HFFc6 (cell line): ENCODE measurements around the gene SNX14. TPM values are rescaled to one million over a fixed set of nuclear protein-coding genes. Genes with fewer than 3 reads are reported as not detected.

Experiments
- DNase-seq: peaks from one replicate; pipeline ENCODE4 v3.0.0-alpha.2; 2018
- H3K27ac Mint-ChIP-seq: 2 replicates; pipeline ENCODE4 v1.8.0; 2020; ENCODE audit warnings: mild to moderate bottlenecking, mixed read lengths
- H3K27me3 Mint-ChIP-seq: 2 replicates; pipeline ENCODE4 v1.8.0; 2021; ENCODE audit warnings: mild to moderate bottlenecking, moderate library complexity, mixed read lengths; ENCODE audit not compliant: insufficient read depth
- H3K36me3 Mint-ChIP-seq: 2 replicates; pipeline ENCODE4 v1.8.0; 2021; ENCODE audit warnings: low read depth, mixed read lengths
- H3K4me1 Mint-ChIP-seq: 2 replicates; pipeline ENCODE4 v1.8.0; 2020; ENCODE audit warnings: low read depth, mixed read lengths
- H3K4me3 Mint-ChIP-seq: 2 replicates; pipeline ENCODE4 v1.8.0; 2020; ENCODE audit warnings: mild to moderate bottlenecking, moderate library complexity, mixed read lengths
- H3K9me3 Mint-ChIP-seq: 2 replicates; pipeline ENCODE4 v1.8.0; 2020; ENCODE audit warnings: mild to moderate bottlenecking, mixed read lengths
- total RNA-seq, 6 experiments: library from RNA; stranded (reverse); fragmentation: NEBNext Ultra II Directional; extraction: Animal tissue kit (Norgen Biotek cat#: 25700); gene quantifications; 2 replicates in 1 of 6; 3 replicates in 5 of 6; pipeline ENCODE4 v1.2.3, GENCODE V29; 2021
- TF ChIP-seq, protein P1 (sequence below): fragments of 200-600 bp; sonication (generic); IDR thresholded peaks from 2 replicates; pipeline ENCODE4 v1.5.0; 2021; ENCODE audit warnings: antibody characterized with exemption, mild to moderate bottlenecking

SNX14 gene
- total RNA-seq, 6 experiments from 2014 or later, result 60.9 to 69.3 (median 65.3) TPM

- Mint-ChIP-seq H3K27me3 (peaks cover 5% of the 10 kb centered on the region), H3K4me3 (no peak overlapping the region), H3K27ac (peak overlapping the region; percentile 53), H3K36me3 (peaks cover 83% of the 10 kb centered on the region), H3K9me3 (peaks cover 19% of the 10 kb centered on the region), H3K4me1 (peaks cover 58% of the 10 kb centered on the region)
- TF ChIP-seq, protein P1, sequence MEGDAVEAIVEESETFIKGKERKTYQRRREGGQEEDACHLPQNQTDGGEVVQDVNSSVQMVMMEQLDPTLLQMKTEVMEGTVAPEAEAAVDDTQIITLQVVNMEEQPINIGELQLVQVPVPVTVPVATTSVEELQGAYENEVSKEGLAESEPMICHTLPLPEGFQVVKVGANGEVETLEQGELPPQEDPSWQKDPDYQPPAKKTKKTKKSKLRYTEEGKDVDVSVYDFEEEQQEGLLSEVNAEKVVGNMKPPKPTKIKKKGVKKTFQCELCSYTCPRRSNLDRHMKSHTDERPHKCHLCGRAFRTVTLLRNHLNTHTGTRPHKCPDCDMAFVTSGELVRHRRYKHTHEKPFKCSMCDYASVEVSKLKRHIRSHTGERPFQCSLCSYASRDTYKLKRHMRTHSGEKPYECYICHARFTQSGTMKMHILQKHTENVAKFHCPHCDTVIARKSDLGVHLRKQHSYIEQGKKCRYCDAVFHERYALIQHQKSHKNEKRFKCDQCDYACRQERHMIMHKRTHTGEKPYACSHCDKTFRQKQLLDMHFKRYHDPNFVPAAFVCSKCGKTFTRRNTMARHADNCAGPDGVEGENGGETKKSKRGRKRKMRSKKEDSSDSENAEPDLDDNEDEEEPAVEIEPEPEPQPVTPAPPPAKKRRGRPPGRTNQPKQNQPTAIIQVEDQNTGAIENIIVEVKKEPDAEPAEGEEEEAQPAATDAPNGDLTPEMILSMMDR, result no peak
- DNase-seq, result peak; percentile 55
These were observed 98.8 kb downstream of the SNX14 start for GRCh38 chr6:85494547-85495536.

DNA sequence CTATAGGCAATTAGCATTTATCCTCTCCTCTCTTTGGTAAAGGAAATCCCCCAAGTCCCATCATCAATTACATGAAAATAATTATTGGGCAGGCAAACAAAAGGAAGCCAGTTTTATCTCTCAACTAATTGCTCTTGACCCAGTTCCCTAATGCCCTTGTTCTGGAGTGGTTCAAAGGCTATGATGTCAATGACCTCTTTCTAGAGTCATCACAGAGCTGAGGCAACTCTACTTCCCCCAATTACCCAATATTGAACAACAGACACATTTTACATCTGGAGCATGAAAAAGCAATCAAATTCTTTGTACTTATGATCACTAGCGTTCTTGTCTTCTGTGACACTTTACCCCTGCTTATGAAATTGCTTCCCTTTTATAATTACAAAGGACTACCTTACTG is 100.3 kb downstream of the SNX14 start:
- peaks cover 5% of the 10 kb centered on the region for H3K27me3 Mint-ChIP-seq
- H3K9me3 Mint-ChIP-seq, result peaks cover 19% of the 10 kb centered on the region
- H3K4me3 Mint-ChIP-seq, result no peak overlapping the region
- no peak overlapping the region for H3K27ac Mint-ChIP-seq
- DNase-seq, result no peak
- H3K4me1 Mint-ChIP-seq, result peaks cover 59% of the 10 kb centered on the region
- H3K36me3 Mint-ChIP-seq, result peaks cover 93% of the 10 kb centered on the region
- TF ChIP-seq, protein P1, result no peak

- Mint-ChIP-seq H3K4me3 (no peak overlapping the region), H3K4me1 (peaks cover 63% of the 10 kb centered on the region), H3K36me3 (peaks cover 93% of the 10 kb centered on the region), H3K27ac (peak overlapping the region; percentile 48; the same call in 1 of the 2 replicates), H3K27me3 (no peaks in the 10 kb centered on the region; the same call in 1 of the 2 replicates), H3K9me3 (no peaks in the 10 kb centered on the region)
- DNase-seq, result peak; percentile 44
- TF ChIP-seq, protein P1, result no peak
These were observed 103.0 kb downstream of the SNX14 start for GRCh38 chr6:85490516-85491248.

GRCh38 chr6:85484948-85485347 is 108.7 kb downstream of the SNX14 start:
- Mint-ChIP-seq H3K4me3 (no peak overlapping the region), H3K27me3 (peaks cover 2% of the 10 kb centered on the region), H3K36me3 (peaks cover 51% of the 10 kb centered on the region)

GRCh38 chr6:85483846-85484245 is 109.8 kb downstream of the SNX14 start:
- TF ChIP-seq, protein P1, result no peak
- peaks cover 58% of the 10 kb centered on the region for H3K4me1 Mint-ChIP-seq
- H3K4me3 Mint-ChIP-seq, result no peak overlapping the region
- peaks cover 2% of the 10 kb centered on the region for H3K27me3 Mint-ChIP-seq
- H3K9me3 Mint-ChIP-seq, result no peaks in the 10 kb centered on the region
- H3K36me3 Mint-ChIP-seq, result peaks cover 50% of the 10 kb centered on the region
- H3K27ac Mint-ChIP-seq, result peak overlapping the region; percentile 34; the same call in 1 of the 2 replicates
- no peak for DNase-seq

More at GRCh38 chr6:85484948-85485347, 108.7 kb downstream of the SNX14 start:
- TF ChIP-seq, protein P1, result no peak
- DNase-seq, result no peak
- Mint-ChIP-seq H3K9me3 (no peaks in the 10 kb centered on the region), H3K4me1 (peaks cover 58% of the 10 kb centered on the region), H3K27ac (peak overlapping the region; percentile 24; the same call in 1 of the 2 replicates)
